Right forelimb (tissue), 1 donor: ENCODE results near the gene TPST1.
"Not testable (repeated sequence)": the region's sequence is repeated elsewhere in the genome, so short reads cannot be mapped to it uniquely, and the experiment has no call there.

Experiments used
- DNase-seq: peaks from one replicate; pipeline ENCODE4 v3.0.0-alpha.2; 2018

The TPST1 gene

GRCh38 chr7:66204822-66205740, at the start of gene TPST1:
TSS of gene TPST1 (plus strand) at chr7:66205334. CDS start at chr7:66240426, 35,092 bp downstream.
- peak; percentile 97 for DNase-seq

DNA sequence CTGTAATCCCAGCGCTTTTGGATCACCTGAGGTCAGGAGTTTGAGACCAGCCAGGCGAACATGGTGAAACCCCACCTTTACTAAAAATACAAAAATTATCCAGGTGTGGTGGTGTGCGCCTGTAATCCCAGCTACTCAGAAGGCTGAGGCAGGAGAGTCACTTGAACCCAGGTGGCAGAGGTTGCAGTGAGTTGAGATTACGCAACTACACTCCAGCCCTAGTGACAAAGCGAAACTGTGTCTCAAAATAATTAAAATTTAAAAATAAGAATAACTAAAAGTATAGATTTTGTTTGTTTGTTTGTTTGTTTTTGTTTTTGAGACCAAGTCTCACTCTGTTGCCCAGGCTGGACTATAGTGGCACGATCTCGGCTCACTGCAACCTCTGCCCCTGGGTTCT, 49.1 kb upstream of the TPST1 start:
- not testable (repeated sequence) for DNase-seq

DNA sequence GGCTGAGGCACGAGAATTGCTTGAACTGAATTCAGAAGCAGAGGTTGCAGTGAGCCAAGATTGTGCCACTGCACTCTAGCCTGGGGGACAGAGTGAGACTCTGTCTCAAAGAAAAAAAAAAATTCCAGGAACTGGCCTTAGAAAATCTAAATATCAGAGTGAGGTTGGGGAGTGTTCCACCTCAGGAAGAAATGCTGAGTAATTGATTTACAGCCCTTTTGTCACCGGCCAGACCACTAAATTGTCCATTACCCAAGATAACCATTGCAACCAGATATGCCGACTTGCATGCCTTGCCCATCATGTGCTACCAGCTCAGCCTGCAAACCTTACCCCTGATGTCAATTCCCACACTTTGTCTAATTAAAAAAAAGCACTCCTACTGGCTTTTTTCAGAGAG, 48.1 kb upstream of the TPST1 start:
- DNase-seq, result no peak

- no peak for DNase-seq
Observed at GRCh38 chr7:66162622-66163021, 42.5 kb upstream of the TPST1 start.

DNA sequence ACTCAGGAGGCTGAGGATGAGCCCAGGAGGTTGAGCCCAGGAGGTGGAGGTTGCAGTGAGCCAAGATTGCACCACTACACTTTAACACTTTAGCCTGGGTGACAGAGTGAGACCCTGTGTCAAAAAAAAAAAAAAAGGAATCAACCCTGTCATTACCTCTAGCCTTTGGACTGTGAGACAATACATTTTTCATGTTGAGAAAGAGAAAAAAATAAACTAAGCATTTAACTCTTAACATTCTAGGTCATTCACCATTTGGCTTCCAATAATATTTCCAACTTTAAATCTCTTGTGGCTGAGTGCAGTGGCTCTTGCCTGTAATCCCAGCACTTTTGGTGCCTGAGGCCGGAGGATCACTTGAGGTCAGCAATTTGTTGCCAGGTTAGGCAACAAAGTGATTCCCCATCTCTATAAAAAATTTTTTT, 41.9 kb upstream of the TPST1 start:
- no peak for DNase-seq

- no peak for DNase-seq
Observed at GRCh38 chr7:66164356-66164755, 40.8 kb upstream of the TPST1 start.

- DNase-seq, result no peak
Observed at GRCh38 chr7:66167773-66168387, 37.3 kb upstream of the TPST1 start.

DNA sequence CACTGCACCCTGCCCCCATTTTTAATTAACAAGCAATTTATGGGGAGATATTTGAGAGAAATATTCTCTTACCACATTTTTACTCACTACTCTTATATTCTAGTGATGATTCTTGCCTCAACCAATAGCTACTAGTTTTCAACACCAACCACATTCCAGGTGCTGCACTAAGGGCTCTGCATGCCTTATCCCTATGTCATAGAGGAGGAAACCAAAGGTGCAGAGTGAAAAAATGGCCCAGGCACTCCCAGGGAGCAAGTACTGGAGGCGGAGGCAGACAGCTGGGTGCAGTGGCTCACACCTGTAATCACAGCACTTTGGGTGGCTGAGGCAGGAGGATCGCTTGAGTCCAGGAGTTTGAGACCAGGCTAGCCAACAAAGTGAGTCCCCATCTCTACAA, 35.5 kb upstream of the TPST1 start:
- no peak for DNase-seq

- no peak for DNase-seq
Observed at GRCh38 chr7:66170309-66171231, 34.6 kb upstream of the TPST1 start.

DNA sequence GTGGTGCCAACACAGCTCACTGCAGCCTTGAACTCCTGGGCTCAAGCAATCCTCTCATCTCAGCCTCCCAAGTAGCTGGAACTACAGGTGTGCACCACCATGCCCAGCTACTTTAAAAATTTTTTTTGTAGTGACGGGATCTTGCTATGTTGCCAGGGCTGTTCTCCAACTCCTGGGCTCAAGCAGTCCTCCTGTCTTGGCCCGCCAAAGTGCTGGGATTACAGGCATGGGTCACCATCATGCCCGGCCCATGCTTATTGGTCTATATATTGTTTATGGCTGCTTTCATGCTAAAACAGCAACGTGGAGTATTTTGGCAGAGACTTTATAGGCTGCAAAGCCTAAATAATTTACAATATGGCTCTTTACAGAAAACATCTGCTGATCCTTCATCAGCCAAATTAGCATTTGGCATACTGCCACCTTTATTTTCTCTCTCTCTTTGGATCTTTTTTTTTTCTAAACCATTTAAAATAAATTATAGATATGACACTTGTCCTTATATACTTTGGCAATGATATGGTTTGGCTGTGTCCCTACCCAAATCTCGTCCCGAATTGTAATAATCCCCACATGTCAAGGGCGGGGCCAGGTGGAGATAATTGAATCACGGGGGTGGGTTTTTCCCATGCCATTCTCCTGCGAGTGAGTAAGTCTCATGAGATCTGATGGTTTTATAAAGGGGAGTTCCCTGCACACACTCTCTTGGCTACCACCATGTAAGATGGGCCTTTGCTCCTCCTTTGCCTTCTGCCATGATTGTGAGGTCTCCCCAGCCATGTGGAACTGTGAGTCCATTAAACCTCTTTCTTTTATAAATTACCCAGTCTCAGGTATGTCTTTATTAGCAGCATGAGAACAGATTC, 32.4 kb upstream of the TPST1 start:
- DNase-seq, result not testable (repeated sequence)

- no peak for DNase-seq
Observed at GRCh38 chr7:66173856-66174255, 31.3 kb upstream of the TPST1 start.

DNA sequence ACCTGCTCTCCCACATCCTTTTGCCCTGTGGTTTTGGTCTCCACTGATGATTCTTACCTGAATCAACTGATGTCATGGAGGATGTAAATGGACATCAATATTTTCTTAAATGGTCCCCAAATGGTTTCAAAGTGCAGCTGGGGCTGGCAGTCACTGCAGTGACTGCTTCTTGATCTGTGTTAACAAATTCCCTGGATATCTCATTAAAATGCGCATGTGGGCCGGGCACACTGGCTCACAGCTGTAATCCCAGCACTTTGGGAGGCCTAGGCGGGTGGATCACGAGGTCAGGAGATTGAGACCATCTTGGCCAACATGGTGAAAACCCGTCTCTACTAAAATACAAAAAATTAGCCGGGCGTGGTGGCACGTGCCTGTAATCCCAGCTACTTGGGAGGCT, 30.1 kb upstream of the TPST1 start:
- not testable (repeated sequence) for DNase-seq

DNA sequence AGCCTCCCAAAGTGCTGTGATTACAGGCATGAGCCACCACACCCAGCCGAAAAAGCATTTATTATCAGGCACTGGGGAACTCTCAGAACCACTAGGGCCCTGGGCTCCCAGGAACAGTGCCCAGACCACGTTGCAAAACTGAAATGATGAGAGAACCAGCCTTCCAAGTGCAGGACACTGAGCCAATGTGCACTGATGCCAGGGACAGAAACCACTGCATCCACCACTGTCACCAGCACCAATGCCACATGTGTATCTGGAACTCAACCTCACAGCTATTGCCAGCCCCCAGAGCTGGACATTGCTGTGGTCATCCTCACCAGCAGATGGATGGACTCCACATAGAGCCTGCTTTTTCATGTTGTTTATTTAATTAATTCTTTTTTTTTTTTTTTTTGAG, 28.2 kb upstream of the TPST1 start:
- DNase-seq, result no peak

- no peak for DNase-seq
Observed at GRCh38 chr7:66178258-66178657, 26.9 kb upstream of the TPST1 start.

- no peak for DNase-seq
Observed at GRCh38 chr7:66181329-66181728, 23.8 kb upstream of the TPST1 start.

- DNase-seq, result no peak
Observed at GRCh38 chr7:66181845-66182244, 23.3 kb upstream of the TPST1 start.

DNA sequence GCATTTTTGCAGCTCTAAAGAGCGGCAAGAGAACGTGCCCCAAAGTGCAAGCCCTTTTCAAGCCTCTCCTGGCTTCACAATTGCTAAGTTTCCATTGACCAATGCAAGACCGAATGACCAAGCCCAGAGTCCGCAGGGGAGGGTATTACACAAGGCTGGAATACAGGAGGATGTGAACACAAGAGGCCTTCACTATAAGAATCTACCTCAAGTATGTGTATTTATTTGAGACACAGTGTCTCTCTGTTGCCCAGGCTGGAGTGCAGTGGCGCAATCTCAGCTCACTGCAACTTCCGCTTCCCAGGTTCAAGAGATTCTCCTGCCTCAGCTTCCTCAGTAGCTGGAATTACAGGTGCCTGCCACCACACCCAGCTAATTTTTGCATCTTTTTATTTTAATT, 22.2 kb upstream of the TPST1 start:
- DNase-seq, result no peak

- no peak for DNase-seq
Observed at GRCh38 chr7:66183700-66184099, 21.4 kb upstream of the TPST1 start.

DNA sequence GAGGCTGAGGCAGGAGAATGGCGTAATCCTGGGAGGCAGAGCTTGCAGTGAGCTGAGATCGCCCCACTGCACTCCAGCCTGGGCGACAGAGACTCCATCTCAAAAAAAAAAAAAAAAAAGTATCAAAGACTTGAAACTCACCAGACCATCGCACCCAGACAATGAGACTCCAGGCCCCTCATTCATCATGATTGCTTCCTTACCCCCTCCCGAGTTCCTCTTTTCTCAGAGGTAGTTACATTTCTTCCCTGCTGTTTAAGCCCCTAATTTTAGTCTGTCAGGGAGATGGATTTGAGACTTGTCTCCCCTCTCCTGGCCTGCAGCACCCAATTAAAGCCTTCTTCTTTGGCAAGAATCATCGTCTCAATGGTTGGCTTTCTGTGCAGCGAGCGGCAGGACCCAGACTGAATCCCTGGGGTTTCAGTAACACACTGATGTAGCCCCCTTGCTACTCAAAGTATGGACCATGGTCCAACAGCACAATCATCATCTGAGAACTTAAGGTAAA, 19.4 kb upstream of the TPST1 start:
- no peak for DNase-seq

GRCh38 chr7:66186991-66187390, 18.1 kb upstream of the TPST1 start:
- DNase-seq, result no peak

DNA sequence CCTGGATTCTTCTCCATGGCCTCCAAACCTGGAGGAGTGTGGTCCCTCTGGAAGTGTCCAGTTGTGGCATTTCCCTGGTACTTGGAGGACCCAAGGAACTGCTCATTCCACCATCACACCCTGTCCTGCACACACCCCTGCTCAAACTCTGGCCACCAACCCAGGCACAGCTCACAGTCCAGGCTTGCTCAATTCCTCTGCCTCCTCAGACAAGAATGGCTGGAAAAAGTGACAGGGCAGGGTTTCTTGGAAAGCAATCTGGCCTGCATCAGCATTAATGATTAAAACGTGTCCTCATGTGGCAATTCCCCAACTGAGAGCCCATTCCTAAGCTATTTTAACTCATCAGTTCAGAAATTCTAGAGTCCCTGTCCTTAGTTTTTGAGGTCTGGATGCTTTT, 17.2 kb upstream of the TPST1 start:
- peak; percentile 71 for DNase-seq

DNA sequence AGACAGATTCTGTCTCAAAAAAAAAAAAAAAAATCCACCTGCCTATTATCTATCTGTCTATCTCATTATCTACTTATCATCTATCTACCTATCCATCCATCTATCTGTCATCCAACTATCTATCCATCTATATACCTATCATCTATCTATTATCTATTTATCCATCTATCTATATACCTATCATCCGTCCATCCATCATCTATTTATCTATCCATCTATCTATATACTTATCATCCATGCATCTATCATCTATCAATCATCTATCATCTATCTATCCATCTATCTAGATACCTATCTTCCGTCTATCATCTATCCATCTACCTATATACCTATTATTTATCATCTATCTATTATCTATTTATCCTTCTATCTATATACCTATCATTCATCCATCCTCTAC, 16.5 kb upstream of the TPST1 start:
- DNase-seq, result no peak
